Choroid plexus epithelial cell (primary cell): Measurements from ENCODE around the gene UBXN11.

Experiments used
- DNase-seq: peaks from one replicate; pipeline ENCODE4 v3.0.0-alpha.2; 2010; ENCODE audit warnings: low read depth
- H3K4me3 ChIP-seq: 2 replicates; pipeline ENCODE4 v1.5.1; 2011; ENCODE audit warnings: low read depth, mild to moderate bottlenecking, control low read depth, low read length, moderate library complexity
- CTCF ChIP-seq: conservative IDR thresholded peaks from 2 replicates; pipeline ENCODE4 v1.5.1; 2011; ENCODE audit warnings: low read depth, mild to moderate bottlenecking, control low read depth, inconsistent platforms, low read length, moderate library complexity

UBXN11 gene

GRCh38 chr1:26275580-26276431, 30.6 kb downstream of the UBXN11 start:
- peak; percentile 92 for DNase-seq
- H3K4me3 ChIP-seq: no peak overlapping the region
- TF ChIP-seq CTCF: peak; percentile 77

GRCh38 chr1:26274801-26275425, 31.5 kb downstream of the UBXN11 start:
- peak; percentile 79 for DNase-seq

GRCh38 chr1:26269198-26269550, 37.3 kb downstream of the UBXN11 start:
- TF ChIP-seq CTCF: no peak
- no peak for DNase-seq
- H3K4me3 ChIP-seq: no peak overlapping the region

More at GRCh38 chr1:26274801-26275425, 31.5 kb downstream of the UBXN11 start:
- TF ChIP-seq CTCF: no peak
- no peak overlapping the region for H3K4me3 ChIP-seq

GRCh38 chr1:26268290-26269197, 37.9 kb downstream of the UBXN11 start:
- TF ChIP-seq CTCF: no peak
- H3K4me3 ChIP-seq: no peak overlapping the region
- DNase-seq: no peak

GRCh38 chr1:26265405-26265804, 41.0 kb downstream of the UBXN11 start:
- no peak for TF ChIP-seq CTCF
- no peak for DNase-seq
- no peak overlapping the region for H3K4me3 ChIP-seq

GRCh38 chr1:26263212-26263611, 43.2 kb downstream of the UBXN11 start:
- no peak overlapping the region for H3K4me3 ChIP-seq
- TF ChIP-seq CTCF: no peak
- DNase-seq: no peak
